Caco-2 (cell line): ENCODE measurements around the gene TMOD1. TPM values are rescaled to one million over a fixed set of nuclear protein-coding genes. Genes with fewer than 3 reads are reported as not detected.

Experiments used
- BruUV-seq: library from RNA; stranded (reverse); fragments of 400-500 nt; replicated peaks from 2 replicates; lab custom pipeline; 2021; lab: Mats Ljungman, UMichigan
- CTCF ChIA-PET: fragments of 300-600 bp; sonication (Branson Sonifier 250); formaldehyde crosslinking; loops from one replicate; lab custom pipeline; 2022; ENCODE audit warnings: antibody characterized with exemption; lab: Charles Lee
- POLR2A ChIA-PET: fragments of 300-600 bp; sonication (Branson Sonifier 250); formaldehyde crosslinking; loops from one replicate; lab custom pipeline; 2022; ENCODE audit warnings: antibody characterized with exemption; lab: Charles Lee
- DNase-seq, 2 experiments: peaks; one replicate each; pipeline versions ENCODE4 v3.0.0 to v3.0.0-alpha.2; 2020 to 2022
- H3K27me3 ChIP-seq: replicated peaks from 2 replicates; pipeline ENCODE4 v1.6.0; 2011; ENCODE audit warnings: low read length; ENCODE audit not compliant: control insufficient read depth, insufficient read depth
- H3K36me3 ChIP-seq: 2 replicates; pipeline ENCODE4 v1.5.1; 2011; ENCODE audit warnings: low read length; ENCODE audit not compliant: control insufficient read depth, insufficient read depth
- H3K4me1 ChIP-seq: fragments of 250-450 bp; sonication (Bioruptor Pico); 2 replicates; pipeline ENCODE4 v1.5.1; 2020; ENCODE audit warnings: mild to moderate bottlenecking
- H3K4me3 ChIP-seq: 2 replicates; pipeline ENCODE4 v1.5.1; 2011; ENCODE audit warnings: low read depth, mild to moderate bottlenecking, control low read depth, low read length
- H3K9me3 ChIP-seq: fragments of 250-450 bp; sonication (Bioruptor Pico); 2 replicates; pipeline ENCODE4 v1.5.1; 2020; ENCODE audit warnings: mild to moderate bottlenecking, moderate library complexity
- H3K27ac Mint-ChIP-seq: one replicate; pipeline ENCODE4 v1.8.0; 2022; ENCODE audit warnings: mixed read lengths; ENCODE audit not compliant: unreplicated experiment
- H3K27me3 Mint-ChIP-seq: one replicate; pipeline ENCODE4 v1.8.0; 2022; ENCODE audit warnings: mixed read lengths; ENCODE audit not compliant: insufficient read depth, unreplicated experiment
- H3K36me3 Mint-ChIP-seq: one replicate; pipeline ENCODE4 v1.8.0; 2022; ENCODE audit warnings: mild to moderate bottlenecking, mixed read lengths; ENCODE audit not compliant: insufficient read depth, unreplicated experiment
- H3K4me1 Mint-ChIP-seq: one replicate; pipeline ENCODE4 v1.8.0; 2022; ENCODE audit warnings: low read depth, mixed read lengths; ENCODE audit not compliant: unreplicated experiment
- H3K4me3 Mint-ChIP-seq: one replicate; pipeline ENCODE4 v1.8.0; 2022; ENCODE audit warnings: mild to moderate bottlenecking, moderate library complexity, mixed read lengths; ENCODE audit not compliant: unreplicated experiment
- H3K9me3 Mint-ChIP-seq: one replicate; pipeline ENCODE4 v1.8.0; 2022; ENCODE audit warnings: mixed read lengths; ENCODE audit not compliant: unreplicated experiment
- CTCF ChIP-seq, 2 experiments: fragments of 200-600 bp in 1 of 2; IDR thresholded peaks; 1 replicate in 1 of 2; 2 replicates in 1 of 2; pipeline versions ENCODE4 v1.5.1 to v1.8.0; 2011 to 2022; ENCODE audit warnings: antibody characterized with exemption in 1 of 2, control low read depth in 1 of 2, inconsistent platforms in 1 of 2, low read depth in 1 of 2, low read length in 1 of 2, mild to moderate bottlenecking in 1 of 2, moderate library complexity in 1 of 2; ENCODE audit not compliant: insufficient read depth in 1 of 2, severe bottlenecking in 1 of 2, unreplicated experiment in 1 of 2
- intact Hi-C: fragments of 100-400 bp; cut with micrococcal nuclease; formaldehyde crosslinking; loops from one replicate; pipeline ENCODE4 v1.10.0; 2022; ENCODE audit not compliant: unreplicated experiment
- total RNA-seq: library from RNA; stranded (reverse); gene quantifications from 2 replicates; pipeline ENCODE4 v1.2.3, GENCODE V29; 2022

TMOD1 gene
- total RNA-seq, 1 experiment from 2014 or later, result 1.1 TPM

GRCh38 chr9:97468658-97469448, 32.6 kb upstream of the TMOD1 start:
- H3K9me3 ChIP-seq, result no peaks in the 10 kb centered on the region
- BruUV-seq, result no TSS peak
- Mint-ChIP-seq H3K4me1 (no peaks in the 10 kb centered on the region), H3K9me3 (no peaks in the 10 kb centered on the region), H3K36me3 (peaks cover 6% of the 10 kb centered on the region), H3K4me3 (no peak overlapping the region), H3K27me3 (no peaks in the 10 kb centered on the region), H3K27ac (no peak overlapping the region)
- DNase-seq, result peak; percentile 59 to 72
- H3K4me3 ChIP-seq, result no peak overlapping the region
- H3K36me3 ChIP-seq, result peaks cover 3% of the 10 kb centered on the region
- H3K27me3 ChIP-seq, result no peaks in the 10 kb centered on the region
- intact Hi-C loops, result loop anchor here (1.0 to 2.0 kb wide), 3 partner anchors 129 to 612 kb away; no protein-coding TSS in a partner anchor
- TF ChIP-seq CTCF (IDR thresholded peaks at IDR 0.05; ENCODE audit: insufficient read depth in 1 of 2, low read depth in 1 of 2, low read length in 1 of 2, severe bottlenecking in 1 of 2, unreplicated experiment in 1 of 2), result peak; percentile 67 to 81
- ChIA-PET CTCF (interaction anchor here (0.6 to 4.4 kb wide), 7 partner anchors 18 to 417 kb away, joined by 3 to 31 read pairs (median 4); partner anchors contain the start of genes TMOD1 and TSTD2), POLR2A (no interaction called here)
- H3K4me1 ChIP-seq, result no peaks in the 10 kb centered on the region

- Mint-ChIP-seq H3K36me3 (peaks cover 15% of the 10 kb centered on the region), H3K9me3 (no peaks in the 10 kb centered on the region), H3K4me3 (no peak overlapping the region), H3K4me1 (no peaks in the 10 kb centered on the region), H3K27me3 (no peaks in the 10 kb centered on the region), H3K27ac (no peak overlapping the region)
- POLR2A ChIA-PET, result no interaction called here
- CTCF ChIA-PET, result interaction anchor here (1.5 to 4.4 kb wide), 4 partner anchors 17 to 145 kb away, joined by 3 to 31 read pairs (median 10); no protein-coding TSS in a partner anchor
- no peak overlapping the region for H3K4me3 ChIP-seq
- peak; percentile 24 to 26 for TF ChIP-seq CTCF (IDR thresholded peaks at IDR 0.05; ENCODE audit: insufficient read depth in 1 of 2, low read depth in 1 of 2, low read length in 1 of 2, severe bottlenecking in 1 of 2, unreplicated experiment in 1 of 2)
- BruUV-seq, result no TSS peak
- no peaks in the 10 kb centered on the region for H3K9me3 ChIP-seq
- peaks cover 3% of the 10 kb centered on the region for H3K36me3 ChIP-seq
- H3K27me3 ChIP-seq, result no peaks in the 10 kb centered on the region
- H3K4me1 ChIP-seq, result no peaks in the 10 kb centered on the region
- DNase-seq, result no peak
- intact Hi-C loops, result no loop called here
Measured at GRCh38 chr9:97470076-97470475, 31.4 kb upstream of the TMOD1 start.

- CTCF ChIA-PET, result interaction anchor here (0.7 to 0.8 kb wide), 2 partner anchors 125 kb away, joined by 3 read pairs; no protein-coding TSS in a partner anchor
Measured at GRCh38 chr9:97473717-97474116, 27.7 kb upstream of the TMOD1 start.

More at GRCh38 chr9:97473717-97474116, 27.7 kb upstream of the TMOD1 start:
- H3K9me3 Mint-ChIP-seq, result no peaks in the 10 kb centered on the region
- POLR2A ChIA-PET, result no interaction called here
- H3K27ac Mint-ChIP-seq, result no peak overlapping the region
- intact Hi-C loops, result no loop called here
- H3K4me3 Mint-ChIP-seq, result no peak overlapping the region
- no peaks in the 10 kb centered on the region for H3K9me3 ChIP-seq
- no peaks in the 10 kb centered on the region for H3K27me3 ChIP-seq
- TF ChIP-seq CTCF (IDR thresholded peaks at IDR 0.05; ENCODE audit: insufficient read depth in 1 of 2, low read depth in 1 of 2, low read length in 1 of 2, severe bottlenecking in 1 of 2, unreplicated experiment in 1 of 2), result no peak
- DNase-seq, result no peak
- no peaks in the 10 kb centered on the region for H3K27me3 Mint-ChIP-seq
- H3K36me3 Mint-ChIP-seq, result peaks cover 15% of the 10 kb centered on the region
- no peaks in the 10 kb centered on the region for H3K4me1 ChIP-seq
- H3K4me3 ChIP-seq, result no peak overlapping the region
- no peaks in the 10 kb centered on the region for H3K4me1 Mint-ChIP-seq
- H3K36me3 ChIP-seq, result peaks cover under 1% of the 10 kb centered on the region
- no TSS peak for BruUV-seq
